Measurements from ENCODE around the gene PARD3B.

Gene PARD3B

DNA sequence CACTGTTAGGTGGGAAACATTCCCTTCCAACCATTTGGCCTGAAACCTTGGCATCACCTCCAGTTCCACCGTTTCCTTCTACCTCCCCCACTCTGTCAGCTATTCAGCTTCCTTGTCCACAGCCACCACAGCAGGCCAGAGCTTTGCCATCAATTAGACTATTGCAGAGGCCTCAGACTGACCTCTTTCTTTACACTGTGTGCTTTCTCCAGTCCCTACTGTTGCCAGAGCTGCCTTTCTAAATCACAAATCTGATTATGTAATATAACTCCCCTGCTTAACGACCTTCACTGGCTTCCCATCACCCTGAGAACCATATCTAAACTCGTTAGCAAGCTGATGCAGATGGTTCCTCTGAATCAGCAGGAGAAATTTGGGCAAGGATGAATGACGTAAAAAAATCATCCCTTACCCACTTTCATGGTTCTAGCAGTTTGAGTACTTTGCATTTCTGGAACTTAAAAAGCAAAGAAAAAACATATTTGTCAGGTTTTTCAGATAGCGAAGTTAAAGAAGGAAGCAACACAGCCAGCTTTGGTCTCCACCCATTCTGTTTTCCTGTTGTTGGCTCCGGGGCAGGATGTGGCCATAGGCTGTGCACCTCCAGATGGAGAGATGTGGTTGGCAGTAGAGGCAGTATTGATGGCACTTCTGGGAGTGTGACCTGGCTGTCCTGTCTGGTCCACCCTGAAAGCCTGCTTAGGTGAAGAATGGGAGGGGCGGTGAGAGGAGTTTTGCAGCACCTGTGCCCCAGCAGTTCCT lies 422.1 kb downstream of the PARD3B start:
- no peak for DNase-seq (ENCODE audit: extremely low read depth, insufficient read length)
- no peak overlapping the region for H3K4me3 ChIP-seq (replicated peaks; ENCODE audit: low read depth, low read length)
- H3K27me3 ChIP-seq (replicated peaks; ENCODE audit: control insufficient read depth, insufficient read depth, low read length) = no peaks in the 10 kb centered on the region
- TF ChIP-seq, protein P1, sequence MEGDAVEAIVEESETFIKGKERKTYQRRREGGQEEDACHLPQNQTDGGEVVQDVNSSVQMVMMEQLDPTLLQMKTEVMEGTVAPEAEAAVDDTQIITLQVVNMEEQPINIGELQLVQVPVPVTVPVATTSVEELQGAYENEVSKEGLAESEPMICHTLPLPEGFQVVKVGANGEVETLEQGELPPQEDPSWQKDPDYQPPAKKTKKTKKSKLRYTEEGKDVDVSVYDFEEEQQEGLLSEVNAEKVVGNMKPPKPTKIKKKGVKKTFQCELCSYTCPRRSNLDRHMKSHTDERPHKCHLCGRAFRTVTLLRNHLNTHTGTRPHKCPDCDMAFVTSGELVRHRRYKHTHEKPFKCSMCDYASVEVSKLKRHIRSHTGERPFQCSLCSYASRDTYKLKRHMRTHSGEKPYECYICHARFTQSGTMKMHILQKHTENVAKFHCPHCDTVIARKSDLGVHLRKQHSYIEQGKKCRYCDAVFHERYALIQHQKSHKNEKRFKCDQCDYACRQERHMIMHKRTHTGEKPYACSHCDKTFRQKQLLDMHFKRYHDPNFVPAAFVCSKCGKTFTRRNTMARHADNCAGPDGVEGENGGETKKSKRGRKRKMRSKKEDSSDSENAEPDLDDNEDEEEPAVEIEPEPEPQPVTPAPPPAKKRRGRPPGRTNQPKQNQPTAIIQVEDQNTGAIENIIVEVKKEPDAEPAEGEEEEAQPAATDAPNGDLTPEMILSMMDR (IDR thresholded peaks at IDR 0.05; ENCODE audit: insufficient read depth, low read length, poor library complexity, severe bottlenecking) = no peak
- H3K36me3 ChIP-seq (ENCODE audit: control insufficient read depth, insufficient read depth, low read length) = no peaks in the 10 kb centered on the region

DNA sequence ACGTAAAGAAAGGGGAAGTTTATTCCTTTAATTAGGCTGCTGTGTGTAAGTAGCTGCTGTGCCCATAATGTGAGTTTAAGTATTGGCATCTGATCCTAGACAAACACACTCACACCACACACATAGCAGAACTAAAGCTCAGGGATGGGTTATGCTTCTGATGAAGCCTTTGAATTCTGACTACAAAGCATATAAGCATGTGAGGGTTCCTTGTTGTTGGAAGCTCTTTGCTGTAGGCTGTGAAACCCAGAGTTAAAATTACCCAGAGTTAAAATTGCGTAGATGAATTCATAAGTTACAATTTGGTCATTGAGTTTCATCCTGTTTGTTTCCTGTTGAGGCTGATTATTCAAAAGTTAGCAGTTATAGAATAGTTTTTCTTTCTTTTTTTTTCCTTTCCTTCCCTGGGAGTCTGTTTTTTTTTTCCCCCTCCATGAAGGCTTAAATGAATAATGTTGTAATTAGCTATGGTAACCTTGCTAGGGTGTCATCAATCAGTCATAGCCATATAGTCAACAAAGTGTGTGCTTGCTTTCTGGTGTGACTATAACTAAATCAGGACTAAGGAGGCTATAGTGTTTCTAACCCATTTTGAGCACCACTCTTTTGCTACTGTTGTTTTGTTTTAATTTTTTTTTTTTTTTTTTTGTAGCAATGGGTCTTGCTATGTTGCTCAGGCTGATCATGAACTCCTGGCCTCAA lies 426.1 kb downstream of the PARD3B start:
- Histone ChIP-seq H3K36me3 (ENCODE audit: control insufficient read depth, insufficient read depth, low read length) (no peaks in the 10 kb centered on the region), H3K4me3 (replicated peaks; ENCODE audit: low read depth, low read length) (no peak overlapping the region), H3K27me3 (replicated peaks; ENCODE audit: control insufficient read depth, insufficient read depth, low read length) (no peaks in the 10 kb centered on the region)
- no peak for DNase-seq (ENCODE audit: extremely low read depth, insufficient read length)
- TF ChIP-seq, protein P1 (IDR thresholded peaks at IDR 0.05; ENCODE audit: insufficient read depth, low read length, poor library complexity, severe bottlenecking) = no peak

DNA sequence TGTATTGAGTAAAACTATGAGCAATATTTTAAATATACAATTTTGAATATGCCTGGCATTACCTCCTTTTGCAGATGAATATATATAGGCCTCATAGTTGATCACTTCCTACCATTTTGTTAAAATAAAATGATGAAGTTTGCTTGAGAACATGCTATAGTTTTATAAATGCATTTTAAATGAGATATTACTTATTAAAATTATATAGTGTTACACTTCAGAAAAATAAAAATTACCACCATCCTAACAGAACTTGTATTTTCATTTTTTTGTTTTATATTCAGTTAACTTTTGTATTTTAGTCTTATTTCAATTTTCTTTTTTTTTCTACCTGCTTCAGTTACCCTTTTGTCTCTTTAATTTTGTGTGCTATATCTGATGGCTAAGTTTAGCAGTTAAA lies 426.9 kb downstream of the PARD3B start:
- no peak overlapping the region for H3K4me3 ChIP-seq (replicated peaks; ENCODE audit: low read depth, low read length)
- TF ChIP-seq, protein P1 (IDR thresholded peaks at IDR 0.05; ENCODE audit: insufficient read depth, low read length, poor library complexity, severe bottlenecking) = no peak
- no peaks in the 10 kb centered on the region for H3K27me3 ChIP-seq (replicated peaks; ENCODE audit: control insufficient read depth, insufficient read depth, low read length)
- no peaks in the 10 kb centered on the region for H3K36me3 ChIP-seq (ENCODE audit: control insufficient read depth, insufficient read depth, low read length)
- no peak for DNase-seq (ENCODE audit: extremely low read depth, insufficient read length)

DNA sequence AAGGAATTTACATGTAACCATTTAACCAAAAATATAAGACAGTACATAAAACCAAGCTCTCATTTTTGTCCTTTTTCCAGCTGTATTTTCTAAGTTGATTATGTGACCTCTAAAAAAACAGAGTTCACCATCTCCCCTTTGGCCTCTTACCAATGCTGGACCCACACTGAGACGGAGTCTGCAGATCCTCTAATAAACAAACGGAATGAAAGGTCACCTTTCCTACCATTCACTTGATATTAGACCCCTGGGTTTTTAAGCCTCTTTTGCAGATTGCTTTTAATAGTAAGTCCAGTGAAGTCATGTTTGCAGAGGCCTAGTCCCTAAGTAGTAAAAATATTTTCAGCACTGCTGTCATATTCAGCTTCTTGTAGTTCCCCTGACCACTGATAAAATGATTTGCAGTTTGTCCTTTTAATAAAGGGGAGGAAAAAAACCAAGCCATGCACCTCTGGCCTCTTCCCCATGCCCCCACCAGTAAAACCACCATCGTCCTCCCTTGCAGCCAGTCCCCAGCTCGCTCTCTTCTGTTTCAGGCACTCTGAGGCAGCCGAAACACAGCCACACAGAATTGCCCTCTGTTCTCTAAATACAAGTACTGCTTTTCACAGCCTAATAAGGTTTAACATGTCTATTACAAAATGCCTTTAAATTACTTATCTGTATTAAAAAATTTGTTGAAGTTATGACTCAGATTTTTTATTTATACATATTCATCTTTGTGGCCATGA lies 427.5 kb downstream of the PARD3B start:
- TF ChIP-seq, protein P1 (IDR thresholded peaks at IDR 0.05; ENCODE audit: insufficient read depth, low read length, poor library complexity, severe bottlenecking) = no peak
- no peak overlapping the region for H3K4me3 ChIP-seq (replicated peaks; ENCODE audit: low read depth, low read length)
- H3K27me3 ChIP-seq (replicated peaks; ENCODE audit: control insufficient read depth, insufficient read depth, low read length) = no peaks in the 10 kb centered on the region
- DNase-seq (ENCODE audit: extremely low read depth, insufficient read length) = no peak
- no peaks in the 10 kb centered on the region for H3K36me3 ChIP-seq (ENCODE audit: control insufficient read depth, insufficient read depth, low read length)

DNA sequence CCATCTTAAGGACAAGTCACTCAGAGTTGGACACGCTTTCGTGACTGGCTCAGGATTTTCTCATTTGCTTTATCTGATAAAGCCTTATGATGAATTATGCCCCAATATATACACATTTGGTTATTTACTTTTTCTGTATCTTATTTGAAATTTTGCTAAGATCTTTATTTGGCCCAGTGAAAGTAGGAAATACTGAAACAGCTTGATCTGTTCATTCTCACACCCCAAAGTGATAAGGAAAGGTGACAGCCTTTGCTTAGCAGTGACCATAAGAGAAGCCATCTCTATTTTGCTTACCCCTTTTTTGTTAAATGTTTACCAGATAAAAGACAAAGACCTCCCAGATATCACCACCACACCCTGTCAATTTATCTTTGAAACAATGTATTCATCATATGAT lies 428.3 kb downstream of the PARD3B start:
- no peaks in the 10 kb centered on the region for H3K27me3 ChIP-seq (replicated peaks; ENCODE audit: control insufficient read depth, insufficient read depth, low read length)
- H3K4me3 ChIP-seq (replicated peaks; ENCODE audit: low read depth, low read length) = no peak overlapping the region
- TF ChIP-seq, protein P1 (IDR thresholded peaks at IDR 0.05; ENCODE audit: insufficient read depth, low read length, poor library complexity, severe bottlenecking) = no peak
- no peak for DNase-seq (ENCODE audit: extremely low read depth, insufficient read length)
- H3K36me3 ChIP-seq (ENCODE audit: control insufficient read depth, insufficient read depth, low read length) = no peaks in the 10 kb centered on the region
